ENCODE data around the gene RHOBTB3. TPM values are rescaled to one million over a fixed set of nuclear protein-coding genes. Genes with fewer than 3 reads are reported as not detected.
A peak's percentile ranks its signal among the peaks of the same experiment; 100 is the strongest.
"Not testable (repeated sequence)": the region's sequence is repeated elsewhere in the genome, so short reads cannot be mapped to it uniquely, and the experiment has no call there.

RHOBTB3 gene
- total RNA-seq, 1 experiment from 2014 or later = 85.6 TPM

GRCh38 chr5:95810305-95811125, 79.4 kb downstream of the RHOBTB3 start:
- Mint-ChIP-seq H3K27ac (ENCODE audit: unreplicated experiment) (peak overlapping the region; percentile 64), H3K4me3 (ENCODE audit: unreplicated experiment) (peak overlapping the region; percentile 25), H3K27me3 (ENCODE audit: insufficient read depth, unreplicated experiment) (no peaks in the 10 kb centered on the region), H3K36me3 (ENCODE audit: insufficient read depth, unreplicated experiment) (peaks cover 5% of the 10 kb centered on the region), H3K9me3 (ENCODE audit: unreplicated experiment) (no peaks in the 10 kb centered on the region), H3K4me1 (ENCODE audit: low read depth, unreplicated experiment) (peaks cover 23% of the 10 kb centered on the region)
- intact Hi-C loops (cut with micrococcal nuclease; ENCODE audit: unreplicated experiment) = loop anchor here (1.0 kb wide), 1 partner anchor 7 kb away; no protein-coding TSS in a partner anchor
- TF ChIP-seq CTCF (IDR thresholded peaks at IDR 0.05; ENCODE audit: insufficient read depth in 1 of 2, low read depth in 1 of 2, low read length in 1 of 2, severe bottlenecking in 1 of 2, unreplicated experiment in 1 of 2) = no peak
- H3K4me1 ChIP-seq = peaks cover 38% of the 10 kb centered on the region
- POLR2A ChIA-PET = interaction anchor here (0.6 to 0.8 kb wide), 4 partner anchors 18 to 839 kb away, joined by 3 to 4 read pairs (median 4); no protein-coding TSS in a partner anchor
- H3K27me3 ChIP-seq (replicated peaks; ENCODE audit: control insufficient read depth, insufficient read depth, low read length) = no peaks in the 10 kb centered on the region
- CTCF ChIA-PET = interaction anchor here (0.6 to 2.4 kb wide), 4 partner anchors 14 to 41 kb away, joined by 3 to 10 read pairs (median 4); no protein-coding TSS in a partner anchor
- no peak for DNase-seq
- no TSS peak for BruUV-seq (replicated peaks)
- H3K9me3 ChIP-seq = no peaks in the 10 kb centered on the region
- H3K4me3 ChIP-seq (ENCODE audit: low read depth, low read length) = no peak overlapping the region
- no peaks in the 10 kb centered on the region; the same call in 1 of the 2 replicates for H3K36me3 ChIP-seq (ENCODE audit: control insufficient read depth, insufficient read depth, low read length)

GRCh38 chr5:95811126-95811423, 79.9 kb downstream of the RHOBTB3 start:
- H3K27me3 ChIP-seq (replicated peaks; ENCODE audit: control insufficient read depth, insufficient read depth, low read length); H3K9me3 ChIP-seq; H3K4me3 ChIP-seq (ENCODE audit: low read depth, low read length); H3K36me3 Mint-ChIP-seq (ENCODE audit: insufficient read depth, unreplicated experiment); H3K27me3 Mint-ChIP-seq (ENCODE audit: insufficient read depth, unreplicated experiment); POLR2A ChIA-PET; BruUV-seq (replicated peaks); H3K9me3 Mint-ChIP-seq (ENCODE audit: unreplicated experiment); H3K36me3 ChIP-seq (ENCODE audit: control insufficient read depth, insufficient read depth, low read length): not testable (repeated sequence)
- CTCF ChIA-PET = interaction anchor here (2.4 kb wide), 1 partner anchor 30 kb away, joined by 10 read pairs; no protein-coding TSS in a partner anchor
- peaks cover 38% of the 10 kb centered on the region for H3K4me1 ChIP-seq
- DNase-seq = peak in 1 of 2 experiments; percentile 36
- peaks cover 23% of the 10 kb centered on the region for H3K4me1 Mint-ChIP-seq (ENCODE audit: low read depth, unreplicated experiment)
- H3K27ac Mint-ChIP-seq (ENCODE audit: unreplicated experiment) = peak overlapping the region; percentile 64
- H3K4me3 Mint-ChIP-seq (ENCODE audit: unreplicated experiment) = peak overlapping the region; percentile 25
- intact Hi-C loops (cut with micrococcal nuclease; ENCODE audit: unreplicated experiment) = loop anchor here (1.0 kb wide), 1 partner anchor 8 kb away; no protein-coding TSS in a partner anchor

DNA sequence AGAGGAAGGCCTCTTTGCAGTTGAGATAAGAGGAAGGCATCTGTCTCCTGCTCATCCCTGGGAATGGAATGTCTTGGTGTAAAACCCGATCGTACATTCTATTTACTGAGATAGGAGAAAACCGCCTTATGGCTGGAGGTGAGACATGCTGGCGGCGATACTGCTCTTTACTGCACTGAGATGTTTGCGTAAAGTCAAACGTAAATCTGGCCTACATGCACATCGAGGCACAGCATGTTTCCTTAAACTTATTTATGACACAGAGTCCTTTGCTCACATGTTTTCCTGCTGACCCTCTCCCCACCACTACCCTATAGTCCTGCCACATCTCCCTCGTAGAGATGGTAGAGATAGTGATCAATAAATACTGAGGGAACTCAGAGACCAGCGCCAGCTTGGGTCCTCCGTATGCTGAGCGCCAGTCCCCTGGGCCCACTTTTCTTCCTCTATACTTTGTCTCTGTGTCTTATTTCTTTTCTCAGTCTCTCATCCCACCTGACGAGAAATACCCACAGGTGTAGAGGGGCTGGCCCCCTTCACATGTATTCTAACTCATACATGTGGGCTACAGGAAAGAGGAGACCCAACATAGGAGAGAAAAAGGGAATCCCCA, 80.4 kb downstream of the RHOBTB3 start:
- H3K27me3 ChIP-seq (replicated peaks; ENCODE audit: control insufficient read depth, insufficient read depth, low read length); H3K27me3 Mint-ChIP-seq (ENCODE audit: insufficient read depth, unreplicated experiment); H3K36me3 Mint-ChIP-seq (ENCODE audit: insufficient read depth, unreplicated experiment); H3K36me3 ChIP-seq (ENCODE audit: control insufficient read depth, insufficient read depth, low read length); H3K4me3 ChIP-seq (ENCODE audit: low read depth, low read length); DNase-seq; POLR2A ChIA-PET; BruUV-seq (replicated peaks); H3K9me3 Mint-ChIP-seq (ENCODE audit: unreplicated experiment); H3K9me3 ChIP-seq: not testable (repeated sequence)
- Mint-ChIP-seq H3K4me1 (ENCODE audit: low read depth, unreplicated experiment) (peaks cover 23% of the 10 kb centered on the region), H3K4me3 (ENCODE audit: unreplicated experiment) (peak overlapping the region; percentile 25), H3K27ac (ENCODE audit: unreplicated experiment) (peak overlapping the region; percentile 64)
- peaks cover 38% of the 10 kb centered on the region for H3K4me1 ChIP-seq
- intact Hi-C loops (cut with micrococcal nuclease; ENCODE audit: unreplicated experiment) = loop anchor here (1.0 kb wide), 2 partner anchors 8 to 11 kb away; partner anchors contain the start of gene GLRX
- CTCF ChIA-PET = interaction anchor here (2.4 kb wide), 1 partner anchor 30 kb away, joined by 10 read pairs; no protein-coding TSS in a partner anchor

GRCh38 chr5:95812074-95812471, 80.9 kb downstream of the RHOBTB3 start:
- ChIA-PET CTCF (no interaction called here), POLR2A (interaction anchor here (1.3 kb wide), 1 partner anchor 11 kb away, joined by 5 read pairs; the partner anchor contains the start of gene GLRX)
- TF ChIP-seq CTCF (IDR thresholded peaks at IDR 0.05; ENCODE audit: insufficient read depth in 1 of 2, low read depth in 1 of 2, low read length in 1 of 2, severe bottlenecking in 1 of 2, unreplicated experiment in 1 of 2) = no peak
- DNase-seq = no peak
- H3K36me3 ChIP-seq (ENCODE audit: control insufficient read depth, insufficient read depth, low read length) = no peaks in the 10 kb centered on the region; the same call in 1 of the 2 replicates
- peak overlapping the region; percentile 64 for H3K27ac Mint-ChIP-seq (ENCODE audit: unreplicated experiment)
- intact Hi-C loops (cut with micrococcal nuclease; ENCODE audit: unreplicated experiment) = loop anchor here (1.0 kb wide), 1 partner anchor 10 kb away; the partner anchor contains the start of gene GLRX
- H3K27me3 ChIP-seq (replicated peaks; ENCODE audit: control insufficient read depth, insufficient read depth, low read length) = no peaks in the 10 kb centered on the region
- H3K9me3 ChIP-seq = no peaks in the 10 kb centered on the region
- peaks cover 5% of the 10 kb centered on the region for H3K36me3 Mint-ChIP-seq (ENCODE audit: insufficient read depth, unreplicated experiment)
- H3K4me3 Mint-ChIP-seq (ENCODE audit: unreplicated experiment) = peak overlapping the region; percentile 25
- BruUV-seq (replicated peaks) = no TSS peak
- no peak overlapping the region for H3K4me3 ChIP-seq (ENCODE audit: low read depth, low read length)
- peaks cover 23% of the 10 kb centered on the region for H3K4me1 Mint-ChIP-seq (ENCODE audit: low read depth, unreplicated experiment)
- no peaks in the 10 kb centered on the region for H3K9me3 Mint-ChIP-seq (ENCODE audit: unreplicated experiment)
- peaks cover 38% of the 10 kb centered on the region for H3K4me1 ChIP-seq
- H3K27me3 Mint-ChIP-seq (ENCODE audit: insufficient read depth, unreplicated experiment) = no peaks in the 10 kb centered on the region

- H3K36me3 Mint-ChIP-seq (ENCODE audit: insufficient read depth, unreplicated experiment); H3K4me3 Mint-ChIP-seq (ENCODE audit: unreplicated experiment); H3K9me3 Mint-ChIP-seq (ENCODE audit: unreplicated experiment); H3K4me3 ChIP-seq (ENCODE audit: low read depth, low read length); CTCF ChIA-PET; intact Hi-C loops (cut with micrococcal nuclease; ENCODE audit: unreplicated experiment); H3K36me3 ChIP-seq (ENCODE audit: control insufficient read depth, insufficient read depth, low read length); H3K27me3 Mint-ChIP-seq (ENCODE audit: insufficient read depth, unreplicated experiment); H3K27me3 ChIP-seq (replicated peaks; ENCODE audit: control insufficient read depth, insufficient read depth, low read length); DNase-seq; BruUV-seq (replicated peaks); H3K27ac Mint-ChIP-seq (ENCODE audit: unreplicated experiment); H3K9me3 ChIP-seq: not testable (repeated sequence)
- H3K4me1 ChIP-seq = peaks cover 38% of the 10 kb centered on the region
- POLR2A ChIA-PET = interaction anchor here (1.3 kb wide), 1 partner anchor 10 kb away, joined by 5 read pairs; the partner anchor contains the start of gene GLRX
- H3K4me1 Mint-ChIP-seq (ENCODE audit: low read depth, unreplicated experiment) = peaks cover 23% of the 10 kb centered on the region
These were observed 81.9 kb downstream of the RHOBTB3 start for GRCh38 chr5:95813035-95813434.
